Smooth muscle cell (in vitro differentiated cells): ENCODE measurements around the gene TMEM106B. TPM values are rescaled to one million over a fixed set of nuclear protein-coding genes. Genes with fewer than 3 reads are reported as not detected.

Experiments used
- DNase-seq: peaks from one replicate; lab custom pipeline; 2025; ENCODE audit not compliant: unreplicated experiment; lab: John Stamatoyannopoulos, UW
- H2AFZ ChIP-seq: fragments of 200-600 bp; sonication (generic); 2 replicates; pipeline ENCODE4 v1.6.0; 2016; ENCODE audit warnings: antibody characterized with exemption, low read depth, mild to moderate bottlenecking
- H3F3A ChIP-seq: fragments of 200-600 bp; sonication (generic); 2 replicates; pipeline ENCODE4 v1.6.0; 2017; ENCODE audit warnings: antibody characterized with exemption, low read depth
- H3K27ac ChIP-seq: fragments of 200-600 bp; sonication (generic); 2 replicates; pipeline ENCODE4 v1.5.1; 2016; ENCODE audit warnings: low read depth, mild to moderate bottlenecking
- H3K27me3 ChIP-seq: fragments of 200-600 bp; sonication (generic); 2 replicates; pipeline ENCODE4 v1.6.1; 2016; ENCODE audit warnings: low read depth, mild to moderate bottlenecking
- H3K36me3 ChIP-seq: fragments of 200-600 bp; sonication (generic); 2 replicates; pipeline ENCODE4 v1.5.1; 2016; ENCODE audit warnings: low read depth
- H3K4me1 ChIP-seq: fragments of 200-600 bp; sonication (generic); 2 replicates; pipeline ENCODE4 v1.5.1; 2016; ENCODE audit warnings: low read depth
- H3K4me2 ChIP-seq: fragments of 200-600 bp; sonication (generic); 2 replicates; pipeline ENCODE4 v1.6.0; 2016; ENCODE audit warnings: mild to moderate bottlenecking
- H3K4me3 ChIP-seq: fragments of 200-600 bp; sonication (generic); 2 replicates; pipeline ENCODE4 v1.5.1; 2016; ENCODE audit warnings: mild to moderate bottlenecking
- H3K79me2 ChIP-seq: fragments of 200-600 bp; sonication (generic); 2 replicates; pipeline ENCODE4 v1.6.0; 2016; ENCODE audit warnings: low read depth, mild to moderate bottlenecking
- H3K9ac ChIP-seq: fragments of 200-600 bp; sonication (generic); 2 replicates; pipeline ENCODE4 v1.6.0; 2016; ENCODE audit warnings: low read depth
- H3K9me3 ChIP-seq: fragments of 200-600 bp; sonication (generic); replicated peaks from 2 replicates; pipeline ENCODE4 v1.5.1; 2016; ENCODE audit warnings: low read depth
- H4K20me1 ChIP-seq: fragments of 200-600 bp; sonication (generic); 2 replicates; pipeline ENCODE4 v1.6.0; 2016; ENCODE audit warnings: low read depth
- WGBS: methylation state at CpG from one replicate; pipeline ENCODE4 v1.1.7; 2016; ENCODE audit warnings: low lambda C conversion rate; 5-methylcytosine and 5-hydroxymethylcytosine counted together
- polyA plus RNA-seq: library from polyadenylated mRNA; unstranded; fragments of >200 nt; fragmentation: Nextera tagmentation; extraction: Ambion mirVana; gene quantifications from 2 replicates; pipeline ENCODE4 v1.2.1, GENCODE V29; 2016
- total RNA-seq: library from RNA; depleted of rRNA; stranded (reverse); fragments of >200 nt; gene quantifications from 2 replicates; pipeline ENCODE4 v1.2.3, GENCODE V29; 2014
- TF ChIP-seq, protein P1 (sequence below): fragments of 200-600 bp; sonication (generic); IDR thresholded peaks from 2 replicates; pipeline ENCODE4 v1.5.1; 2017; ENCODE audit warnings: borderline replicate concordance, mild to moderate bottlenecking, antibody characterized with exemption; ENCODE audit not compliant: insufficient read depth, poor library complexity, severe bottlenecking

The TMEM106B gene
- total and polyA plus RNA-seq, 2 experiments from 2014 or later: 27.9 to 132 TPM

DNA sequence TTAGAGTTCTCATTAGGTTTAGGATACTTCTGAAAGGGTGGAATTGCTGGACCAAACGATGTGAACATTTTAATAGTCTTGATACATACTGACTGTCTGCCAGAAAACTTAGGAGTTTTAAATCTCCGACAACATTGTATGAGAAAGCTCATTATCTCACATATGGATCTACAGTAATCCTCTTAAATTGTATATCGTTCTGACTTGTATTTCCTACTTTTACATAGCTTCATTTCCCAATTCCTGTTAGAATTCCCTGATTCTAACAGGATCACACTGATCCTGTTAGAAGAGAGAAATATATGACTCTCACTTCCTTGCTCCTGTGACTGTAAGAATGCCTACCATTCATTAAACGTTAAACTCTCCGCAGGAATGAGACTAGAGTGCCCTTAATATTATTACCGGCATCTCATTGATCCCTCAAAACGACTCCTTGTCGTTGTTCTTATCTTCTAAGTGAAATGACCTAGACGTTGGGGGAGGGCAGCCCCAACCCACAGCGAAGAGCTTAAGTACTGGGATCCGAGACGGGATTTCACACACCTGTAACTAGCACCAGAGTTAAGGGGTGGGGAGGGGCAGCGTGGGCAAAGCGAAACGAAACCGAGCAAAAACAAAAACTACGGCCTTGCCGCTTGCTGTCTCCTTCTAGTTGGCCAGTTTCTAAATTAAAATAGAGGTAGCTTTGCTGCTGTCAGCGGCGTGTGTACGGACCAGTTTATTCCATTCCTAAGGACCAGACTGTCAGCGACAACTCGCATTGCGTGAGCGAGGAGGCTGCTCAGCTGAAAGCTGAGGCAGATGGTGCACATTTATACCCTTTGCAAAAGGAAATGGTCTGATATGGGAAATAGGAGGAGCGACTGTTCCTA lies 678 bp upstream of the TMEM106B start:
- Histone ChIP-seq H3K27ac (peak overlapping the region; percentile 82), H3K79me2 (peaks cover 35% of the 10 kb centered on the region), H3K4me2 (peak overlapping the region; percentile 95), H2AFZ (peak overlapping the region; percentile 90), H3K4me3 (peak overlapping the region; percentile 69), H3K9ac (peak overlapping the region; percentile 52), H3F3A (no peaks in the 10 kb centered on the region), H3K27me3 (no peaks in the 10 kb centered on the region), H3K9me3 (no peaks in the 10 kb centered on the region), H3K4me1 (peaks cover 11% of the 10 kb centered on the region), H4K20me1 (peaks cover 6% of the 10 kb centered on the region), H3K36me3 (no peaks in the 10 kb centered on the region)
- TF ChIP-seq, protein P1, sequence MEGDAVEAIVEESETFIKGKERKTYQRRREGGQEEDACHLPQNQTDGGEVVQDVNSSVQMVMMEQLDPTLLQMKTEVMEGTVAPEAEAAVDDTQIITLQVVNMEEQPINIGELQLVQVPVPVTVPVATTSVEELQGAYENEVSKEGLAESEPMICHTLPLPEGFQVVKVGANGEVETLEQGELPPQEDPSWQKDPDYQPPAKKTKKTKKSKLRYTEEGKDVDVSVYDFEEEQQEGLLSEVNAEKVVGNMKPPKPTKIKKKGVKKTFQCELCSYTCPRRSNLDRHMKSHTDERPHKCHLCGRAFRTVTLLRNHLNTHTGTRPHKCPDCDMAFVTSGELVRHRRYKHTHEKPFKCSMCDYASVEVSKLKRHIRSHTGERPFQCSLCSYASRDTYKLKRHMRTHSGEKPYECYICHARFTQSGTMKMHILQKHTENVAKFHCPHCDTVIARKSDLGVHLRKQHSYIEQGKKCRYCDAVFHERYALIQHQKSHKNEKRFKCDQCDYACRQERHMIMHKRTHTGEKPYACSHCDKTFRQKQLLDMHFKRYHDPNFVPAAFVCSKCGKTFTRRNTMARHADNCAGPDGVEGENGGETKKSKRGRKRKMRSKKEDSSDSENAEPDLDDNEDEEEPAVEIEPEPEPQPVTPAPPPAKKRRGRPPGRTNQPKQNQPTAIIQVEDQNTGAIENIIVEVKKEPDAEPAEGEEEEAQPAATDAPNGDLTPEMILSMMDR: no peak
- no peak for DNase-seq
- 5% methylated on average over 26 of the region's 26 CpGs for WGBS

DNA sequence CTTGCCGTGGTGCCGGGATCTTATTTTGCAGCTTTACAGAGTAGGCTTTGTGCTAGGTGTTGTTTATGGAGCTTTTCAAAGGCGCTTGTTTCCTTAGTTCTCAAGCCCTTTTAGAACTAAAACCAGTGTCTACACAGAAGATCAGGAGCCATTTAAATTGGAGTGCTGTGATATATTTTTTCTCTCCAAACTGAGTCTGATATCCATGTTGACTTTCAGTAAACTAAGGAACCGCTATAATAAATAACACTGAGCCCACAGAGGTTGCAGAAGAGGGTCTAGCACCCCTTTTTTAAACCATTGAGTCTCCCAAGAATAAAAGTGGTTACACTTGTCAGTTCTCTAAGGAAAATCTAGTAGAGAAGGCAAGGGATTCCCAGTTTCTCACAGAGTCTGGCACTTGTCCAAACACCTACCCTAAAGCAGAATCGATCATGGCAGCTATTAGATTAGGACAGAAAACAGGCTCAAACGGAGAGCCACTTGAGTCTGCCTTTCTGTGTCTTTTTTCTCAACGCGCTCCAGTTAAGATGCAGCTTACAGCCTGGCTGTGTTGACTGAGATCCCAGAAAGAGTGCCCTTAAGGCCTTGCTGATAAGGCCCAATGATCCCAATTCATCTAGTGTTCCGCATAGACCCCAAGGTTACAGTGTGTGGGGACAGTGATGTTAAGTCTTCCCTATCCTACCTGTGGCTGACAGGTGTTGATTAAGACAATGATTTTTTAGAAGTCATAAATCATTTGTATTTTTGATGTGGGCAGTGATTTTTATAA lies 804 bp downstream of the TMEM106B start:
- peaks cover 35% of the 10 kb centered on the region for H3K79me2 ChIP-seq
- H3K4me2 ChIP-seq: peak overlapping the region; percentile 95
- 31% methylated on average over 9 of the region's 9 CpGs for WGBS
- no peaks in the 10 kb centered on the region for H3K36me3 ChIP-seq
- H3K4me1 ChIP-seq: peaks cover 11% of the 10 kb centered on the region
- H4K20me1 ChIP-seq: peaks cover 6% of the 10 kb centered on the region
- TF ChIP-seq, protein P1: no peak
- H3K4me3 ChIP-seq: peak overlapping the region; percentile 69
- H3K9ac ChIP-seq: peak overlapping the region; percentile 81
- H3K27ac ChIP-seq: peak overlapping the region; percentile 82
- peak overlapping the region; percentile 90 for H2AFZ ChIP-seq
- no peaks in the 10 kb centered on the region for H3K9me3 ChIP-seq
- DNase-seq: no peak
- no peaks in the 10 kb centered on the region for H3F3A ChIP-seq
- no peaks in the 10 kb centered on the region for H3K27me3 ChIP-seq

DNA sequence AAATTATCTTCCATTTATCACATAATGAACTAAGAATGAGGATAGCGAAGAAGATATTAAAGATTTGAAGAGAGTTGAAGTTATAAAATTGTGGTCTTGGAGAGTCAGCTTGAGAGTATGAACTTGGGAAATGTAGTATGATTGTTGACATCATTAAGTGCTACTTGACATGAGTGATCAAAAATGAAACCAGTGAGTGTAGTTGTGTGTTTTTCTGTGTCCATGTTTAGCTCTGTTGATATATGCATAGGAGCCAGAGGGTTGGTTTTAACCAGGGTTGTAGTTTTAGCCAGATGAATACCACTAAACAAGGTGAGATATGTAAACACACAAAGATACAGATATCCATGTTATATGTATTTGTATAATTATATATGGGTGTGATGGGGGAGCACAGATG lies 6.2 kb downstream of the TMEM106B start:
- WGBS: 100% methylated on average over 1 of the region's 1 CpG
- H3K36me3 ChIP-seq: no peaks in the 10 kb centered on the region

More for the DNA sequence above, 6.2 kb downstream of the TMEM106B start:
- H3K4me1 ChIP-seq: peaks cover 5% of the 10 kb centered on the region
- no peaks in the 10 kb centered on the region for H3F3A ChIP-seq
- peaks cover 27% of the 10 kb centered on the region for H3K79me2 ChIP-seq
- H3K4me2 ChIP-seq: no peak overlapping the region
- H3K27ac ChIP-seq: no peak overlapping the region
- H3K4me3 ChIP-seq: no peak overlapping the region
- no peak overlapping the region for H2AFZ ChIP-seq
- H3K9me3 ChIP-seq: no peaks in the 10 kb centered on the region
- H3K27me3 ChIP-seq: no peaks in the 10 kb centered on the region
- H4K20me1 ChIP-seq: peaks cover 6% of the 10 kb centered on the region
- H3K9ac ChIP-seq: no peak overlapping the region
- TF ChIP-seq, protein P1: no peak
- DNase-seq: no peak
